Endothelial cell (in vitro differentiated cells): ENCODE data around the gene NTRK2. TPM values are rescaled to one million over a fixed set of nuclear protein-coding genes. Genes with fewer than 3 reads are reported as not detected.

ENCODE experiments used
- DNase-seq: peaks from one replicate; pipeline ENCODE4 v3.0.0; 2021; ENCODE audit warnings: low spot score
- H3K27ac Mint-ChIP-seq: one replicate; pipeline ENCODE4 v1.8.0; 2021; ENCODE audit warnings: mixed read lengths, inconsistent platforms; ENCODE audit not compliant: unreplicated experiment
- H3K27me3 Mint-ChIP-seq: one replicate; pipeline ENCODE4 v1.8.0; 2021; ENCODE audit warnings: mild to moderate bottlenecking, moderate library complexity, mixed read lengths, inconsistent platforms; ENCODE audit not compliant: unreplicated experiment
- H3K36me3 Mint-ChIP-seq: one replicate; pipeline ENCODE4 v1.8.0; 2021; ENCODE audit warnings: mild to moderate bottlenecking, low read depth, mixed read lengths, inconsistent platforms; ENCODE audit not compliant: unreplicated experiment
- H3K4me1 Mint-ChIP-seq: one replicate; pipeline ENCODE4 v1.8.0; 2021; ENCODE audit warnings: mild to moderate bottlenecking, mixed read lengths, inconsistent platforms; ENCODE audit not compliant: unreplicated experiment
- H3K4me3 Mint-ChIP-seq: one replicate; pipeline ENCODE4 v1.8.0; 2021; ENCODE audit warnings: mild to moderate bottlenecking, mixed read lengths, inconsistent platforms; ENCODE audit not compliant: unreplicated experiment
- H3K9me3 Mint-ChIP-seq: one replicate; pipeline ENCODE4 v1.8.0; 2021; ENCODE audit warnings: mixed read lengths, inconsistent platforms; ENCODE audit not compliant: unreplicated experiment
- CTCF ChIP-seq: fragments of 200-600 bp; sonication (generic); IDR thresholded peaks from one replicate; pipeline ENCODE4 v1.5.0; 2021; ENCODE audit warnings: antibody characterized with exemption; ENCODE audit not compliant: unreplicated experiment
- total RNA-seq: library from RNA; stranded (reverse); fragmentation: NEBNext Ultra II Directional; extraction: Animal tissue kit (Norgen Biotek cat#: 25700); gene quantifications from one replicate; pipeline ENCODE4 v1.2.1, GENCODE V29; 2021; ENCODE audit not compliant: unreplicated experiment

NTRK2 gene
- total RNA-seq, 1 donor from 2014 or later = not detected

DNA sequence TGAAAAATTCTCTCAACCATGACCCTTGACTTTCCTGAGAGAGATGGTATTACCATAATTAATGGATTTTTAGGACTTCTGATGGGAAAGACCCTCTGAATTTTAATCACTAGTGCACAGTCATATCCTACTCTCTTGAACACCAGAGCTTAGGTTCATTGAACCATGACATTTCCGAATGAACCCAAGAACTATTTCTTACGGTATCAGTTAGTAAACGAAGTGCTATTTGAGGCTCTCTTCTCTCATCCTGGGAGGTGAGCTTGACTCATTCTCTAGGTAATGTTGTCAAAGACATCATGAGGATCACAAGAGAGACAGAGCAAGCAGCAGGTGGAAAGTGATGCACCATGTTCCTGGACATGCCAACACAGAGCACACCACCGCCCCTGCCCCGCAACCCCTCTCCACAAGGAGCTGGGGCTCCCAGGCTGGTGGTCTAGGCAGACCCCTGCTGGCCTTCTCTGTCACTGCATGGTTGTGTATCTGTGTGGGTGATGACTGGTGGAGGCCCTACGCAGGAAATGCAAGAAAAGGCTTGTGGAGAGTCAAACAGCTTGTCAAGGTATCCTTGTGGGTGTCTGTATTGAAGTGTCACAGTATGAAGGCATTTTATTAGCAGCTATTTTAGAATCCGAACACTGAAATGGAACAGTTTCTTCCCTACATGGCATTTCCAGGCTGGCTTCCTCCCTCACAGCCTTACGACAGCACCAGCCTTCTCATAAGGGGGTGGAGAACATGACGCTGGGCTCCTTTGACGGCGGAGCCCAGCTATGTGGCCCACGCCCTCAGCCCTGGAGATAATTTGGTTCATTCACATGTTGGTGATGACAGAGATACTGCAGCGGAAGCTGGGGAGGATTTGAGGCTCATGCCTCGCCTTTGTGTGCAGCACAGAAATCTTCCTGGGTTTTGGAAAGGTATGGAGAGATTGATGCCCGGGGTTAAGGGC is 297.6 kb downstream of the NTRK2 start:
- Mint-ChIP-seq H3K4me3 (no peak overlapping the region), H3K9me3 (no peaks in the 10 kb centered on the region), H3K27me3 (no peaks in the 10 kb centered on the region), H3K36me3 (no peaks in the 10 kb centered on the region), H3K4me1 (peaks cover 2% of the 10 kb centered on the region), H3K27ac (no peak overlapping the region)
- DNase-seq = peak; percentile 66
- peak; percentile 72 for TF ChIP-seq CTCF

DNA sequence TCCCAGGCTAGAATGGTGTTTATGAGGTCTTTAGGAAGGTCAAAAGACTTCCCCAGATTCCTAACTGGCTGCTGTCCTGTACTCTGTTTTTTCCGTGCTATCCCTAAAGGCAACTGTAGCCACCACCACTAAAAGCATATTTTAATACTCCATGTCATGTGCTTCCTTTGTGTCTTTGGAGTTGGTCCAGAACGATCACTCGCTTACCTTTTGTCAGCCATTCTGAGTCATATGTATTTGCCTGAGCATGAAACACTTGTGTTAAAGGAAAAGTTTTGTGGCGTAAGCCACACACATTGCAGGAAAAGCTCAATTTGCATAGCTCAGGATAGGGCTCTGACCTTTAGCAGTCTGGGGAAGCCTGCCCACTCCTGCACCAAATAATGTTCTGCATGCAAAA is 299.6 kb downstream of the NTRK2 start:
- no peak for DNase-seq
- H3K27ac Mint-ChIP-seq = no peak overlapping the region
- no peak overlapping the region for H3K4me3 Mint-ChIP-seq
- H3K4me1 Mint-ChIP-seq = no peaks in the 10 kb centered on the region
- no peaks in the 10 kb centered on the region for H3K36me3 Mint-ChIP-seq
- no peaks in the 10 kb centered on the region for H3K27me3 Mint-ChIP-seq
- TF ChIP-seq CTCF = no peak
- H3K9me3 Mint-ChIP-seq = no peaks in the 10 kb centered on the region

DNA sequence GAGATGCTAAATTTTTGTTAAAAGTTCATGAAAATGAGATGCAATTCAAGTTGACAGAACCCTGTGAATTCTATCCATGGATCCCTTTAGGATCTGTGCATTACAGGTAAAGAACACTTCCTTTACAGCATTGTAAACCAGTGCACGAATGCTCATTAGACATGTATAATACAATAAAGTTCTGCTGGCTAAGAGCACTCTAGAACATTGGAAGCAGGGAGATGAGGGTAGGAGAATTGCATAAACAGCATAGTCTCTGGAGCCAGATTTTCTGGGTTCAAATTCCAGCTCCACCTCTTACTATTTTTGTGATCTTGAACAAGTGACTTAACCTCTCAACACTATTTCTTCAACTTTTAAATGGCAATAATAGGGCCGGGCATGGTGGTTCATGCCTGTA is 300.2 kb downstream of the NTRK2 start:
- H3K4me1 Mint-ChIP-seq = no peaks in the 10 kb centered on the region

DNA sequence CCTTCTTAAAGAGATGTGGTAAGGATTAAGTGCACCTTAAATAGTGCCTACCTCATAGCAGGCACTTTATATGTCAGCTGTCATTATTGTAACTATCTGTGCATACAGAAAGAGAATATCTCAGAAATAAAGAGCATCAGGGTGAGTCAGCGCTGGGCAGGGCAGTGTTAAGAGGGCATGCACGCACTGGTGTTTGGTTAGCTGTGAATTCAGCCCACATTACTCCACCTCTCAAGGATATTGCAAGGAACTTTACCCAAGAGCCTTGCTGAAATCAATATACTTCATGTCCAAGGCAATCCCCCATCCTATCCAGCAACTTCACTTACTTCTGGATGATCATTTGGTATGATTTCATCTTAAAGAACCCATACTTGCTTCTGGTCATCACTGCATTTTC is 300.9 kb downstream of the NTRK2 start:
- no peak for TF ChIP-seq CTCF
- no peak overlapping the region for H3K4me3 Mint-ChIP-seq
- H3K36me3 Mint-ChIP-seq = no peaks in the 10 kb centered on the region
- no peak overlapping the region for H3K27ac Mint-ChIP-seq
- H3K9me3 Mint-ChIP-seq = no peaks in the 10 kb centered on the region
- H3K4me1 Mint-ChIP-seq = no peaks in the 10 kb centered on the region
- DNase-seq = no peak
- no peaks in the 10 kb centered on the region for H3K27me3 Mint-ChIP-seq

More for the DNA sequence above, 300.2 kb downstream of the NTRK2 start:
- Mint-ChIP-seq H3K27ac (no peak overlapping the region), H3K9me3 (no peaks in the 10 kb centered on the region), H3K36me3 (no peaks in the 10 kb centered on the region), H3K4me3 (no peak overlapping the region), H3K27me3 (no peaks in the 10 kb centered on the region)
- DNase-seq = no peak
- TF ChIP-seq CTCF = no peak

- no peaks in the 10 kb centered on the region for H3K9me3 Mint-ChIP-seq
- no peak overlapping the region for H3K4me3 Mint-ChIP-seq
- no peaks in the 10 kb centered on the region for H3K4me1 Mint-ChIP-seq
- no peaks in the 10 kb centered on the region for H3K27me3 Mint-ChIP-seq
- no peak for DNase-seq
- no peak overlapping the region for H3K27ac Mint-ChIP-seq
- H3K36me3 Mint-ChIP-seq = no peaks in the 10 kb centered on the region
- TF ChIP-seq CTCF = no peak
Observed at GRCh38 chr9:84971571-84971970, 302.0 kb downstream of the NTRK2 start.
